K562 (cell line): ENCODE results near the gene LCN12. TPM values are rescaled to one million over a fixed set of nuclear protein-coding genes. Genes with fewer than 3 reads are reported as not detected.
A peak's percentile ranks its signal among the peaks of the same experiment; 100 is the strongest.

Experiments
- CBX3 ChIP-seq, 2 experiments: IDR thresholded peaks; 1 replicate in 1 of 2; 2 replicates in 1 of 2; pipeline ENCODE4 v1.6.1; 2012; ENCODE audit warnings: inconsistent platforms in 2 of 2, low read length in 2 of 2, borderline replicate concordance in 1 of 2, control low read depth in 1 of 2
- CBX5 ChIP-seq: IDR thresholded peaks from 2 replicates; pipeline ENCODE4 v1.6.1; 2014; ENCODE audit warnings: low read depth, borderline replicate concordance
- EGR1 ChIP-seq: fragments of 450-650 bp; conservative IDR thresholded peaks from 2 replicates; pipeline ENCODE4 v1.6.1; 2017; ENCODE audit warnings: mild to moderate bottlenecking
- ETS2 ChIP-seq: IDR thresholded peaks from 2 replicates; pipeline ENCODE4 v1.6.1; 2016; ENCODE audit warnings: borderline replicate concordance, missing genetic modification characterization, mild to moderate bottlenecking, moderate library complexity, missing compliant biosample characterization; ENCODE audit not compliant: poor library complexity, severe bottlenecking
- KLF16 ChIP-seq: IDR thresholded peaks from 2 replicates; pipeline ENCODE4 v1.6.1; 2016; ENCODE audit warnings: antibody characterized with exemption
- MEF2A ChIP-seq: IDR thresholded peaks from 2 replicates; pipeline ENCODE4 v1.6.1; 2011; ENCODE audit warnings: low read depth, mild to moderate bottlenecking, low read length, moderate library complexity; ENCODE audit not compliant: control insufficient read depth
- POLR2AphosphoS5 ChIP-seq: IDR thresholded peaks from 2 replicates; pipeline ENCODE4 v1.6.1; 2011; ENCODE audit warnings: mild to moderate bottlenecking, low read depth, low read length, moderate library complexity; ENCODE audit not compliant: control insufficient read depth, insufficient read depth
- POLR3A ChIP-seq: IDR thresholded peaks from 2 replicates; pipeline ENCODE4 v1.6.1; 2011; ENCODE audit warnings: borderline replicate concordance, mild to moderate bottlenecking, moderate library complexity; ENCODE audit not compliant: insufficient read length, insufficient read depth; ENCODE audit errors: extremely low read depth
- PTTG1 ChIP-seq: fragments of 450-650 bp; IDR thresholded peaks from 2 replicates; pipeline ENCODE4 v1.6.1; 2016; ENCODE audit warnings: low read depth, mild to moderate bottlenecking, missing genetic modification characterization, missing compliant biosample characterization
- TBP ChIP-seq: optimal IDR thresholded peaks from 2 replicates; pipeline ENCODE3; 2011; ENCODE audit warnings: low read depth, low read length, improper control_type of control experiment
- TCF7L2 ChIP-seq: fragments of 150-350 bp; IDR thresholded peaks from 2 replicates; pipeline ENCODE4 v1.6.1; 2016; ENCODE audit warnings: low read depth, mild to moderate bottlenecking, low read length, moderate library complexity
- XRCC4 ChIP-seq: IDR thresholded peaks from one replicate; pipeline ENCODE4 v1.6.1; 2011; ENCODE audit not compliant: insufficient read depth, insufficient read length; ENCODE audit errors: extremely low read depth
- ZBTB1 ChIP-seq: sonication (generic); formaldehyde crosslinking; IDR thresholded peaks from 2 replicates; pipeline ENCODE4 v1.8.1; 2023; ENCODE audit warnings: missing genetic modification reagents, low read depth, mild to moderate bottlenecking, borderline replicate concordance
- ZBTB8A ChIP-seq: fragments of 450-650 bp; IDR thresholded peaks from 2 replicates; pipeline ENCODE4 v1.6.1; 2018; ENCODE audit warnings: mild to moderate bottlenecking, moderate library complexity; ENCODE audit not compliant: partially characterized antibody
- ZNF175 ChIP-seq: fragments of 200-800 bp; sonication (Bioruptor generic); IDR thresholded peaks from 2 replicates; pipeline ENCODE4 v1.6.1; 2016; ENCODE audit warnings: low read depth, mild to moderate bottlenecking, missing genetic modification characterization, missing compliant biosample characterization
- ZNF354B ChIP-seq: fragments of 250-450 bp; sonication (Bioruptor Pico); IDR thresholded peaks from 2 replicates; pipeline ENCODE4 v1.4.0; 2020
- ZNF609 ChIP-seq: sonication (generic); formaldehyde crosslinking; IDR thresholded peaks from 2 replicates; pipeline ENCODE4 v1.8.1; 2023; ENCODE audit warnings: missing genetic modification reagents, mild to moderate bottlenecking, borderline replicate concordance
- polyA plus RNA-seq, 8 experiments: library from polyadenylated mRNA; depleted of rRNA in 4 of 8; stranded (reverse) in 5 of 8; unstranded in 3 of 8; fragments of >200 nt; fragmentation: Nextera tagmentation in 2 of 8; fragmentation: Illumina TruSeq in 1 of 8; extraction: Ambion mirVana in 2 of 8; extraction: Trizol in 1 of 8; gene quantifications; 2 replicates each; pipeline versions ENCODE4 v1.2.1 to v1.2.3, GENCODE V29; 2011 to 2014; ENCODE audit warnings: inconsistent platforms in 1 of 8, missing spikeins in 1 of 8
- total RNA-seq, 7 experiments: library from RNA; depleted of rRNA in 6 of 7; stranded (reverse); fragments of >200 nt in 6 of 7; fragmentation: Illumina TruSeq in 2 of 7; extraction: Trizol in 2 of 7; gene quantifications; 2 replicates each; pipeline versions ENCODE4 v1.2.1 to v1.2.3, GENCODE V29; 2011 to 2021; ENCODE audit warnings: low replicate concordance in 1 of 7
- TF ChIP-seq, protein P1 (sequence below): fragments of 150-350 bp; conservative IDR thresholded peaks from 2 replicates; pipeline ENCODE4 v1.6.1; 2014; ENCODE audit warnings: low read length

LCN12 gene
- total and polyA plus RNA-seq, 9 of the 15 experiments (the other 6 are each of a cell fraction or from before 2014, with no cell fraction given): 0.05 TPM; not detected in 8

DNA sequence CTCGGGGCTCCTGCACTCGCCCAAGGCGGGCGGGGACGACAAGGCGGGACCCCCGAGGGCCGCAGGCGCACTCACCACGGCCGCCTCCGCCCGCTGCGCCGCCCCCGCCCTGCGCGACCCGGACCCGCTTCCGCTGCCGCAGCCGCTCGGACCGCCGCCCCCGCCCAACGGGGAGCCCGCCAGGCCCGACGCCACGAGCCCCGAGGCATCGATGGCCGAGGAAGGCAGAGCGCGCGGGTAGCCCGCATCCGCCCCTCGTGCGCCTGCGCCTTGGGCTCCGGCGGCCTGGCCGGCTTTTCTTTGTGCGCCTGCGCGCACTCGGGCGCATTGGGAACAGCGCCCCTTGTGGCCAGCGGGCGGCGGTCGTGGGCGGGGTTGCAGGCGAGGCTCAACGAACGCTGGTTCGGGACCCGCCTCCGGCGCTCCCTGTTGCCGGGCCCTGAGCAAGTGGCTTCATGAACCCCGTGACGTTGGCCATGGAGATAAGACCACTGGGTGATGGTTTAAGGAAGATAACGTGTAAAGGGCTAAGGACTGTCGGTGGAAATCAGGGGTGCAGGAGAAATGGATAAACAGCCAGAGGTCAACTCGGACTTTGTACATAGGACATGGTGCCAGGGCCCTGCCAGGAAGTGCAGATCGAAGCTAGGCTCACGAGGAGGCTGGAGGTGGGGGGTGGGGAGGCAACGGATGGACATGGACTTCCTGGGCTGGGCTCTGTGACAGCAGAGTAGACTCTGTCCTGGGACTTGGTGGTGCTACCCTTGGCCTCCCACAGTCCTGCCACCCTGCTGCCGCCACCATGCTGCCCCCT is 7.3 kb upstream of the LCN12 start, which contains the start of the genes C8G and FBXW5 (continued):
- TF ChIP-seq TCF7L2 (no peak), ETS2 (no peak), CBX3 (IDR thresholded peaks at IDR 0.05; ENCODE audit: borderline replicate concordance in 1 of 2, low read length in 2 of 2) (peak in 1 of 2 experiments; percentile 40; a peak in 1 of 3 replicates), PTTG1 (tag) (no peak), POLR3A (no peak), ZBTB1 (no peak), ZNF175 (CRISPR knock-in tag) (no peak), ZNF354B (CRISPR knock-in tag) (peak; percentile 20; the same call in 1 of the 2 replicates), KLF16 (0 out of 2 replicates have a peak, but pooled peaks have one; percentile 20), TBP (peak; percentile 44), MEF2A (peak; percentile 39; the same call in 1 of the 2 replicates), ZNF609 (CRISPR knock-in tag) (no peak), EGR1 (peak; percentile 91), ZBTB8A (no peak), XRCC4 (no peak), POLR2AphosphoS5 (no peak), CBX5 (no peak)
- TF ChIP-seq, protein P1, sequence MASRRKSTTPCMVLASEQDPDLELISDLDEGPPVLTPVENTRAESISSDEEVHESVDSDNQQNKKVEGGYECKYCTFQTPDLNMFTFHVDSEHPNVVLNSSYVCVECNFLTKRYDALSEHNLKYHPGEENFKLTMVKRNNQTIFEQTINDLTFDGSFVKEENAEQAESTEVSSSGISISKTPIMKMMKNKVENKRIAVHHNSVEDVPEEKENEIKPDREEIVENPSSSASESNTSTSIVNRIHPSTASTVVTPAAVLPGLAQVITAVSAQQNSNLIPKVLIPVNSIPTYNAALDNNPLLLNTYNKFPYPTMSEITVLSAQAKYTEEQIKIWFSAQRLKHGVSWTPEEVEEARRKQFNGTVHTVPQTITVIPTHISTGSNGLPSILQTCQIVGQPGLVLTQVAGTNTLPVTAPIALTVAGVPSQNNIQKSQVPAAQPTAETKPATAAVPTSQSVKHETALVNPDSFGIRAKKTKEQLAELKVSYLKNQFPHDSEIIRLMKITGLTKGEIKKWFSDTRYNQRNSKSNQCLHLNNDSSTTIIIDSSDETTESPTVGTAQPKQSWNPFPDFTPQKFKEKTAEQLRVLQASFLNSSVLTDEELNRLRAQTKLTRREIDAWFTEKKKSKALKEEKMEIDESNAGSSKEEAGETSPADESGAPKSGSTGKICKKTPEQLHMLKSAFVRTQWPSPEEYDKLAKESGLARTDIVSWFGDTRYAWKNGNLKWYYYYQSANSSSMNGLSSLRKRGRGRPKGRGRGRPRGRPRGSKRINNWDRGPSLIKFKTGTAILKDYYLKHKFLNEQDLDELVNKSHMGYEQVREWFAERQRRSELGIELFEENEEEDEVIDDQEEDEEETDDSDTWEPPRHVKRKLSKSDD: no peak
